Stimulated activated CD8-positive, alpha-beta memory T cell treated with anti-CD3 and anti-CD28 coated beads, Interleukin-7, amount 100 ng/mL, for 4 hours (primary cell): ENCODE measurements around the gene SH3BP4.

Experiments
- DNase-seq, 2 donors: peaks; one replicate each; pipeline ENCODE4 v3.0.0-alpha.2; 2020; ENCODE audit warnings: low read depth in 2 of 2

SH3BP4 gene, protein sequence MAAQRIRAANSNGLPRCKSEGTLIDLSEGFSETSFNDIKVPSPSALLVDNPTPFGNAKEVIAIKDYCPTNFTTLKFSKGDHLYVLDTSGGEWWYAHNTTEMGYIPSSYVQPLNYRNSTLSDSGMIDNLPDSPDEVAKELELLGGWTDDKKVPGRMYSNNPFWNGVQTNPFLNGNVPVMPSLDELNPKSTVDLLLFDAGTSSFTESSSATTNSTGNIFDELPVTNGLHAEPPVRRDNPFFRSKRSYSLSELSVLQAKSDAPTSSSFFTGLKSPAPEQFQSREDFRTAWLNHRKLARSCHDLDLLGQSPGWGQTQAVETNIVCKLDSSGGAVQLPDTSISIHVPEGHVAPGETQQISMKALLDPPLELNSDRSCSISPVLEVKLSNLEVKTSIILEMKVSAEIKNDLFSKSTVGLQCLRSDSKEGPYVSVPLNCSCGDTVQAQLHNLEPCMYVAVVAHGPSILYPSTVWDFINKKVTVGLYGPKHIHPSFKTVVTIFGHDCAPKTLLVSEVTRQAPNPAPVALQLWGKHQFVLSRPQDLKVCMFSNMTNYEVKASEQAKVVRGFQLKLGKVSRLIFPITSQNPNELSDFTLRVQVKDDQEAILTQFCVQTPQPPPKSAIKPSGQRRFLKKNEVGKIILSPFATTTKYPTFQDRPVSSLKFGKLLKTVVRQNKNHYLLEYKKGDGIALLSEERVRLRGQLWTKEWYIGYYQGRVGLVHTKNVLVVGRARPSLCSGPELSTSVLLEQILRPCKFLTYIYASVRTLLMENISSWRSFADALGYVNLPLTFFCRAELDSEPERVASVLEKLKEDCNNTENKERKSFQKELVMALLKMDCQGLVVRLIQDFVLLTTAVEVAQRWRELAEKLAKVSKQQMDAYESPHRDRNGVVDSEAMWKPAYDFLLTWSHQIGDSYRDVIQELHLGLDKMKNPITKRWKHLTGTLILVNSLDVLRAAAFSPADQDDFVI

GRCh38 chr2:234951664-234952269 is at the start of gene SH3BP4:
TSS of gene SH3BP4 (plus strand) at chr2:234952017. CDS start at chr2:235035003, 82,986 bp downstream.
- peak in 1 of 2 donors; percentile 24 for DNase-seq

- no peak for DNase-seq
These were observed 47.0 kb upstream of the SH3BP4 start for GRCh38 chr2:234904785-234905184.

DNA sequence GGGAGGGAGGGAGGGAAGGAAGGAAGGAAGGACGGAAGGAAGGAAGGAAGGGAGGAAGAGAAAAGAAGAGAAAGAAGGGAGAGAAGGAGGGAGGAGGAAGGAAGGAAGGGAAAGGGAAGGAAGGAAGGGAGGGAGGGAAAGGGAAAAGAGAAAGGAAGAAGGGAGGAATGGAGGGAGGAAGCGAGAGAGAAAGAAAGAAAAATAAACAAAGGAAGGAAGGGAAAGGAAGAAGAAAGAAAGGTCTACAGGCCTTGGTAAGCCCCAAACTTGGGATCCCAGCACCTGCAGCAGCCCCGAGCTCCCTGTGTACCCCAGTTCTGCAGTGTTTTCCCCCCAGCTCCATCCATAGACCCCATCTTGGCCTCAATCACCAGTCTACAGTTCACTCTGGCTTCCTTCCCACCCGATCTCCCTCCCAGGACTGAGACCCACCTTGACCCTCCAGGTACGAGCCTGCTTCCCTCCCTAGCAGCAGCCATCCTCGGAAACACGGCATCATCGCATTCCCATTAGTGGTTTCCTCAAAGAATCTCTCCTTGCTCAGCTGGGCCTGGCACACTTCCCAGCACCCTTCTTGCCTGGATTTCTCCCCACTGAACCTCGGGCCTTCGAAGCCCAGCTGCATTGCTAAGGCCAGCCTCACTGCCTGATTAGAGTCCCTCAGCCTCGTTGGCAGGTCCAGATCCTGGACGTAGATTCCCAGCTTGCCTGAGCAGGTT is 46.1 kb upstream of the SH3BP4 start:
- no peak for DNase-seq

DNA sequence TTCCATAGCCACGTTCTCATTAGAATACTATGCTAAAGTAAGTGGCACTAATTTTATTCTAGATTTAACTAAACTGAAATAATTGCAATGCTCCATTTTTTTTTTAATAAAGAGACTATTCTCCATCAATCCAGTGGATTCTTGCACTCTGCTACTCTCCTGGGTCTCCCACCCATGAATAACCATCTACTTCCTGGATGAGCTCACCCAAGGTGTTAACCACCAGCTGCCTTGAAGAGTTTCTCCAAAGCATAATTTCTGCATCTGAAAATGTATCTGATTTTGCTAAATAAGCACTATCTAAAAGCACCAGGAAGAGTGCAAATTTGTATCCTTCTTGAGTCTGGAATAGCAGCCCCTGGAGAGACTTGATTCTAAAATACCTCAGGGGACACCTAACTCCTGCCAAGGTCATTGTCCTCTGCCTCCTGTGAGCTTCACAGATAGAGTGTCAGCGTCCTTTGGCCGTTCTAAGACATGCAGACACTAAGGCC is 41.6 kb upstream of the SH3BP4 start:
- DNase-seq, result no peak

DNA sequence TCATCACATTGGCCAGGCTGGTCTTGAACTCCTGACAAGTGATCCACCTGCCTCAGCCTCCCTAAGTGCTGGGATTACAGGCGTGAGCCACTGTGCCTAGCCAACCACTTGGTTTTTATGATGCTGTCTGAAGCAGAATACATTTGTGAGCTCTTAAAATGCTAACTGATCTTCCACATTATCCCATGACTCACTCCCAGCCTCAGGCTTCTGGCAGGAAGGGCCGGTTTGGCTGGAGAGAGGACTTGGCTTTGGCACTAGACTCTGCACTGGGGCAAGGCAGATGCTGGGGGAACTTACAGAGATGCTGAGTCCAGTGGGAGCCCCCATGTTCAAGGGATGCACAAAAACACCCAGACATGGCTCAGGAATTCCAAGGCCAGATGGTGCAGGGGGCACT is 40.5 kb upstream of the SH3BP4 start:
- DNase-seq, result no peak

- DNase-seq, result no peak
These were observed 39.4 kb upstream of the SH3BP4 start for GRCh38 chr2:234912437-234912836.

DNA sequence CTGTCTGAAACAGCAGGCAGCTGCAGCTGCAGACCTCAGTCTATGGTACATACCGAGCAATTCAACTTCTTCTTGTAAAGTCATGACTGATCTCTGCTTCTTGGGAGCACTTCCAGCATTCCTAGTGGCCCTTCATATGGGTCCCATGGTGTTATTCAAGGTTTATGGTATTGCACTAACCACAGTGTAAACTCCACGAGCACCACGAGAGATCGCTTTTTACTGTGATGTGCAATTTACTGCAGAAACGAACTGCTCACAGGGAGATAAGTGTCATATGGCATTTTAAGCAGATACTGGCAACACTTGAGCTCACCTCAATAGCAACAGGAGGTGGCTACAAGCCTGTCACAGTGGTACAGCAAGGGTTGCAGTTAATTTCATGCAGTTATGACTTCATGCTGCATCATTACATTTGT is 38.6 kb upstream of the SH3BP4 start:
- no peak for DNase-seq

- no peak for DNase-seq
These were observed 37.3 kb upstream of the SH3BP4 start for GRCh38 chr2:234914371-234915154.

- DNase-seq, result no peak
These were observed 35.1 kb upstream of the SH3BP4 start for GRCh38 chr2:234916674-234917073.

DNA sequence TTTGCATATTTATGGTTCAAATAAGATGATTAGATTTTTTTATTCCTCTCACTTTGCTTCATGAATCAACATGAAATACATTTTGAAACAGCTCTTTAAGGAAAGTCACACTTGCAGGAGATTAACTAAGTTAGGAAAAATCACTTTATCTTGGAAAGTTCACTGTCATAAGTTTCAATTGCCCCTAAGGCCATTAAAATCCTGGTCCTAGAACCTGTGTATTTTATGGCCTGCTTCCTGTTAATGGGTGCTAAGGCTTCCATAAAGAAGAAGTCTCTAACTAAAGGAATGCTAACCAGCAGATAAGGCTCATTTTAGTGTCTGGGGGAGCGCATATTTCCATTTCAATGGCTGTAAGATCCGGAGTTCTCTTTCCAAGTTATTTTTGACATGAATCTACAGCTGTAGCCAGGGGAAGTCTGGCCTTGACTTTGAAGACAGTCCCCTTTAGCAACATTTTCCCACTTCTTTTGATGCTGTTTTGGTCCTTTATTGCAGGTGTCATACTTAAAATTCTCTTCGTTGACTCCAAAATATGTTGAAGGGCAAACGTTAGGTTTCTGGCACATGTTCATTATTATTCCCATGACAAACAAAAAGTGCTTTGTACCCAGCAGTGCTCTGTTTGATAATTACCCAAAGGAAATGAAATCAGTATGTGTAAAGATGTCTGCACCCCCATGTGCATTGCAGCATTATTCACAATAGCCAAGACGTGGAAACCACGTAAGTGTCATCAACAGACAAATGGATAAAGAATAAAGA is 34.4 kb upstream of the SH3BP4 start:
- DNase-seq, result no peak

- no peak for DNase-seq
These were observed 32.1 kb upstream of the SH3BP4 start for GRCh38 chr2:234919711-234920110.

GRCh38 chr2:234920836-234921235 is 31.0 kb upstream of the SH3BP4 start:
- DNase-seq, result no peak

- no peak for DNase-seq
These were observed 22.8 kb upstream of the SH3BP4 start for GRCh38 chr2:234929002-234929401.

- DNase-seq, result no peak
These were observed 21.4 kb upstream of the SH3BP4 start for GRCh38 chr2:234930397-234930796.

DNA sequence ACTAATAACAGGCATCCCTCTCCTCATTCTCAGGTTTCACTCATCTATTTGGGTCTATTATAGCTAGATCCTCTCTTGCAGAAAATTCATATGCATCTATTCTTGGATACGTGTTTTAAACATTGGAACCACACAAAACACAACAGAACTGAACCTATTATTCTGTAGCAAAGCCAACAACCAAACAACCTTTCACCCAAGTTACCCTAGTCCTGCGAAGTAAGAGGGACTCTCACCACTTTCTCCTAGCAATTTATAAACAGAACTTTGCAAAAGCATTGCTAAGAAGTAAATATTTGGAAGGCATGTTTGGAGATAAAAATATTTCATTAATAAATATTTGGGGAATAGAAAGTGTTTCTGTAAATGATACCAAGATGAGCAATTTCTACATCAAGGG is 20.4 kb upstream of the SH3BP4 start:
- no peak for DNase-seq

- no peak for DNase-seq
These were observed 19.1 kb upstream of the SH3BP4 start for GRCh38 chr2:234932591-234933168.

DNA sequence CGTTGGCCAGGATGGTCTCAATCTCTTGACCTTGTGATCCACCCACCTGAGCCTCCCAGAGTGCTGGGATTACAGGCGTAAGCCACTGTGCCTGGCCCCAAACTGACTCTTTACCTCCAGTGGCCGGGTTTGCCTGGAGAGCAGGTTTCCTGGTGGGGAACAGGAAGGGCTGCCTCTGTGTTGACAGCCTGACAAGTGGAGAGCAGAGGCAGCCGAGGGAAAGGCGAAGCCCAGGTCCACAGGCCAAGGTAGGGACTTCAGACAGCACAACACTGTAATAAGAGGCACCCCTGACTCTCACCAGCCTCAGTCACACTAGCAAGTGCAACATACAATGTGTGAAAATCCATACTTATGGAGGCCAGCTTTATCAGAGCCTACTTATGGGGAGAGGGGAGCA is 16.5 kb upstream of the SH3BP4 start:
- no peak for DNase-seq

DNA sequence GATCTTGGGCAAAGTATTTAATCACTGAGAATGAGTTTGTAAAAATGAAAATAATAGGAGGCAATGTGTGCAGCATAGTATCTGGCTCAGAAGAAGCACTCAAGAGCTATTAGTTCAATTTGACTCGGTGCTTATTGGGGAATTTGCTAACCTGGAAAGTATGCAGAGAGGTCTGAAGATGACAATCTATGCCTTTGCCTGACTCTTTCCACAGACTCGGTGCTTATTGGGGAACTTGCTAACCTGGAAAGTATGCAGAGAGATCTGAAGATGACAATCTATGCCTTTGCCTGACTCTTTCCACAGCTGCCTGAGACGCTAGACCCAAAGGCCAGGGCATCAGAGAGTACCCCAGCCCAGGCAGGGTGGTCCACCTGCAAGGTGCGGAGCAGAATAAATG is 12.2 kb upstream of the SH3BP4 start:
- no peak for DNase-seq

DNA sequence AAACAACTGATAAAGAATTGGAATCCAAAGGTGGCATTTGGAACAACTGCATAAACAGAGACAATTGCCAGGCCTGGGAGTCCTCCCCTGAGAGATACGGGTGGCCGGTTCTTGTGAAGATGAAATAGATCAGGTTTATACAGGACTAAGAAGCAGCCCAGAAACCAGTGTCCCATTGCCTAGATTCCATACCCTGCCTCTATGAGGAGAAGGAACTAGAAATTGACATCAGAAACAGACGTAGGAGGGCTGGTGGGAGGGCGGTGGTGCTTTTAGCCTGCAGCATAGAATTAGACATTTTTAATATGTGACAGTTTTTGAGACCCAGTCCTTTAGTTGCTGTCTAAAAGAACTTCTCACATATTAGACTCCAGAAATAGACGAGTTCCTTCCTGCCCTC is 11.8 kb upstream of the SH3BP4 start:
- no peak for DNase-seq
